G401 (cell line): ENCODE measurements around the gene IQCK. TPM values are rescaled to one million over a fixed set of nuclear protein-coding genes. Genes with fewer than 3 reads are reported as not detected.
"Not testable (repeated sequence)": the region's sequence is repeated elsewhere in the genome, so short reads cannot be mapped to it uniquely, and the experiment has no call there.

ENCODE experiments used
- DNase-seq: peaks from one replicate; pipeline ENCODE4 v3.0.0-alpha.2; 2015; ENCODE audit warnings: low spot score
- in situ Hi-C: cut with HindIII; loops from 2 replicates; pipeline ENCODE4 v1.10.0; 2016; ENCODE audit warnings: low sequenced_read_pairs, mixed read lengths
- total RNA-seq: library from RNA; depleted of rRNA; stranded (reverse); fragments of >200 nt; shearing (Covaris generic); gene quantifications from 2 replicates; pipeline ENCODE4 v1.2.3, GENCODE V29; 2014

Gene IQCK
- total RNA-seq, 1 experiment from 2014 or later, result 6.6 TPM

- DNase-seq, result no peak
- in situ Hi-C loops, result no loop called here
These were observed 62.2 kb downstream of the IQCK start for GRCh38 chr16:19780321-19780720.

DNA sequence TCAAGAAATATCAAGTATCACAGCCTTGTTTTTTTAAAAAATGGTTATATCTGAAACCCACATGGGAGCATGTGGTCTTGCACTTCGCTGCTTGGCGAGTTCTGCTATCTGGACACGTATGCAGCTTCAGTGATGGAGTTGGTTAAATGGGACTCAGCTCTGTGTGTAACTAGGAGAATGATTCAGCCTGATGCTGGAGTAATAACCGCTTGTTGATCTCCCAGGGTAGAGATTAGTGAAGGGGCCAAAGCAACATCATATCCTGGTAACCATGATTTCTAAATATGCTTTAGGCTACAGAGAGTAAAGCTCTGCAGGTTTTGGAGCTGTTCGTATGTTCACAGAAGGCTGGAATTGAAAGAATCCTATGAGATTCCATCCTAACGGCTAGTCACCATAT lies 63.2 kb downstream of the IQCK start:
- in situ Hi-C loops, result no loop called here

DNA sequence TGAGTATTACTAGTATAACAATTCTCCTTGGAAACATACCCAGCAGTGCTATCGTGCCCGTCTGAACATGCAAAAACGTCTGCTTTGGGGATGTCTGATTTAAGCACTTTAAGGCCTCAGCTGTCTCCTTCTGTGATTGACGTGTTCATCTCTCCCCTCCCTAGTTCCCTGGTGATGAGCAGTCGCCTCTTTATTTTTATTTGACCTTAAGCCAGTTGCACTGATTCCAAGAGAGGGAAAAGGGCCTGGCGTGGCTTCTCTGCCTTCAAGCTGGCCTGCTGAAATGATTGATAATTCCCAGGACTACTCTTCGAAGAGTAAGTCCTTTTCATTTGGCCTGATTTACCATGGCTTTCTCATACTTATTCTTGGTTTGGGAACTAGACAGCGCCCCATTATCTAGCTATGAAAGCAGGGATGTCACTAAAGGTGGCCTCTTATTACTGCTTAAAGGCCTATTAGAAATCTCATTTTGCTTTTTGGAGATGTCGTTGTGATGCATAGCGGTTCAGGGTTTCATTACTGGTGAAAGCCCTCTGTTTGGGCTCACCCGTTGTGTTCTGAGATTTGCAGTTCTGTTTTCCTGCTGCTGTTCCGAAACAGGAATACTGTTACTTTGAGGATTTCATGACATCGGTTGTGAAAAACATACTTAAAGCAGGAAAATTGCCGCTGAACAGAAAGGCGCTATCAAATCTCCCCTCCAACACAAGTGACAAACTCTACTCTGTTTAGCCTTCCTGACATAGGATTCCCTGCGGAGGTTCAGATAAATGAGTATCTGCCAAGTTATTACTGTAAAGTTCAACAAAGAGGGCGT lies 65.5 kb downstream of the IQCK start:
- in situ Hi-C loops, result no loop called here
- DNase-seq, result no peak

More for the DNA sequence above, 63.2 kb downstream of the IQCK start:
- no peak for DNase-seq

DNA sequence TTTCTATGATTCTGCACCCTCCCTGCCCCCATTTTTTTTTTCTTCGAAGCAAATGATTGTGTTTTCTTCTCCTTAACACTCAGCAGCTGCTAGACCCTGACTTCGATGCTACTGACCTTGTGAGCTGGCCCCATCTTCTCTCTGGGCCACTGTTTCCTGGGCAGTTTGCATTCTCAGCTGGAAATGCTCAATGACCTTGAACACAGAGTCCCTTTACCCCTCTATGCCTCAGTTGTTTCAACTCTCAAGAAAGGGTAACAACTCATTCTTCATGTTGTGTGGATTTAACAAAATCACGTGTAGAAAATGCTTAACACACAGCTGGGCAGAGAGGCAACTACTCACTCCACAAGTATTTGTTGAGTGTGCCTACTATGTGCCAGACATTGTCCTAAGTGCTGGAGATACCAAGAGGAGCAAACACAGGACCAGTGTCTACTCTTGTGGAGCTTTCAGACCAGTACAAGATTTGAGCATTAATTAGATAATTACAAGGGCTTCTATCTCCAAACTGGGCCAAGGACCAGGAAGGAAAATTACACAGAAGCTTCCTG lies 66.2 kb downstream of the IQCK start:
- no peak for DNase-seq
- in situ Hi-C loops, result no loop called here

DNA sequence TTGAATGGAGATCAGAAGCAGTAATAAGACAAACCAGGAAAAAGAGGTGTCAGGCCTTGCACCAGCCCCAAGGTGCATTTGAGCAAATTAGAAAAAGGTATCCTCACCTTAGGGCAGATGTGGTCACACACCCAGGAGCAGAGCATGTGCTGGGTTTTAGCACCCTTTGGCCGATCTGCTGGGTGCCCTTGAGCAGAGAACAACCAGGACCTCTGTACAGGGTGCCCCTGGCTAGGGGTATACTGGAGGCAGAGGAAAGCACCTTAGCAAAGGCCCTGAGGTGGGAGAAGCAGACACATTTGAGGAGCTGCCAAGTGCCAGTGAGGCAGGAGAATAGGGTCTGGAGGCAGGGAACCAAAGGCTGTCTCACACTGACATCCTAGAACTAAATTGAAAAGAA lies 67.0 kb downstream of the IQCK start:
- in situ Hi-C loops, result no loop called here
- DNase-seq, result no peak

DNA sequence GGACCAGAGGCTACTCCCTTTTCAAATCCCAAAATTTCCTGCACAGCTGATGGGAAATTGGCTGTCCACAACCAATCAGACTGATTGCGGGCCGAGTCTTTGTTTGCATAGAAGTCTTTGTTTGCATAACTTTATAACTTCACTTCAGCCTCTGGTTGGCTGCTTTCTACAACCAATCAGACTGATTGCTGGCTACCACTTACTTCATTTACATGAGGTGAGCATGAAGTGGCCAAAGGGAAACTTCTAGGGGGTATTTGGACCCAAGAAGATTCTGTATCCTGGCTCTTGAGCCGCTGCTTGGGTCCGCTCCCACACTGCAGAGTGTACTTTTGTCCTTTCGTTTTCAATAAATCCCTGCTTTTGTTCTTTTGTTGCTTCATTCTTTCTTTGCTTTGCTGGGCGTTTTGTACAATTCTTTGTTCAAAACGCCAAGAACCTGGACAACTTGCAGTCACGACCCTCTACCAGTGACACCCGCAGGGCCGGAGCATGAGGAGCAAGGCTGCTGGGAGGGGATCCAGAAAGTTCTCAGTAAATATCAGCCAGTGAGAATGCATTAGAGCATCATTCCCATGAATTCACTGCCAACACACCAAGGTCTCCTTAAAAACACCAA lies 67.5 kb downstream of the IQCK start:
- in situ Hi-C loops, result no loop called here
- DNase-seq, result no peak

DNA sequence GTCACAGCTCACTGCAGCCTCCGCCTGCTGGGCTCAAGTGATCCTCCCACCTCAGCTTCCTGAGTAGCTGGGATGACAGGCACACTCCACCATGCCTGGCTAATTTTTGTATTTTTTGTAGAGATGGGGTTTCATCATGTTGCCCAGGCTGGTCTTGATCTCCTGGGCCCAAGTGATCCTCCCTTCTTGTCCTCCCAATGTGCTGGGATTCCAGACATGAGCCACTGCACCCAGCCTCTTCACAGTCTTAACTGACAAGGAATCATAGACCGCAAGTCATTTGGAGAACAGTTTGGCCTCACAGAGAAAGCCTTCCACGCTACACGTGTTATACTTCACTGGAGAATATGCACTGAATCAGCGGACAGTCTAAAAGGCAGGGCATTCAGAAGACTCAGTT lies 83.3 kb downstream of the IQCK start:
- in situ Hi-C loops, DNase-seq: not testable (repeated sequence)

- DNase-seq, in situ Hi-C loops: not testable (repeated sequence)
These were observed 83.8 kb downstream of the IQCK start for GRCh38 chr16:19801824-19802223.

- in situ Hi-C loops, result no loop called here
- no peak for DNase-seq
These were observed 84.5 kb downstream of the IQCK start for GRCh38 chr16:19802612-19803011.

DNA sequence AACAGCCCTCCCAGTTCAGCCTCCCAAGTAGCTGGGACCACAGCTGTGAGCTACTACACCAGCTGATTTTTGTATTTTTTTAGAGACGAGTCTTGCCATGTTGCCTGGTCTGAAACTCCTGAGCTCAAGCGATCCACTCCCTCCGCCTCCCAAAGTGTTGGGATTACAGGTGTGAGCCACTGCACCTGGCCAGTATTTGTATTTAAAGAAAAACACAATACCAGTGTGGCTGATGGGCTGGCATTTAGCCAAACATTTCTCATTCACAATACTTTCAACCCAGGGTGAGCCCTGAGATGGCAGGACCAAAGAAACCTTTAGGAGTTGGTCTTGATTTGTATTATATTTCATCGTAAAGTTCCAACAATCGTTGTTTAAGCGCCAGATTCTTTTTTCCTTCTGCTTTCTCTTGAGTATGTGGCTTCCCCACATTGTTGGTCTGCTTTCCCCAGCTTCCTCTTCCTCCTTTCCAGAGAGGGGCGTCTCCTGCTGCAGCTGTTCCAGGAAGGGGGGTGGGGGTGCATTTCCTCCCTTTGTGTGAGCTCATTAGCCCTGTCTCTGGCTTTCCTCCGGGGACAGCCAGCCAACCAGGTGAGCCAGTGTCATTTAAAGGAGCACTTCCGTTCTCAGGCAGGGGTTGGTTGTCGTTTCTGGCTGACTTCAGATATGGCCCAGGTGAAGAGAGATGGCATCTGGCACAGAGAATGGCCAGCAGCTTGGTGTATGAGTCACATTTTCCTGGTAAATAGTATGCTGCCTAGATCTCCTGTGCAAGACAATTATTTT lies 86.7 kb downstream of the IQCK start:
- DNase-seq, result no peak
- in situ Hi-C loops, result no loop called here

DNA sequence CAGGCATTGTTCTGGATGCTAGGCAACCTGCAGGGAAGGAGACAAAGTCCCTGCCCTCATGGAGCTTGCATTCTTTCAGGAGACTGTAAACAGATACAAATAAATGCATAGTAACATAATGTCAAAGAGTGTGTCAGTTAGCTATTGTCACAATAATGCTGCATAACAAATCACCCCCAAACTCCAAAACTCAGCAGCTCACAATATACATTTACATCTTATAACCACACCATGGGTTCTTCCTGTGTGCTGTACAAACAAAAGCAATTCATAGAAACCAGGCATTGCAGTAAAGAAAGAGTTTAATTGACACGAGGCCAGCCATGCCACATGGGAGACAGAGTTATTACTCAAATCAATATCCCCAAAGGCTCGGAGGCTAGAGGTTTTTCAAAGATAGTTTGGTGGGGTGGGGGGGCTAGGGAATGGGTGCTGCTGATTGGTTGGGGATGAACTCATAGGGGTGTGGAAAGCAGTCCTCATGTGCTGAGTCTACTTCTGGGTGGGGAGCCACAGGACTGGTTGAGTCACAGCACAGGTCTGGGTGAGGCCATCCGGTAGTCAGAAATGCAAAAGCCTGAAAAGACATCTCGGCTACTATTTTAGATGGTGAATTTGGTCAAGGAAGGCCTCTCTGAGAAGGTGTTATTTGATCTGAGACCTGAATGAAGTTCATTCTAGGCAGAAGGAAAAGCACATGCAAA lies 87.5 kb downstream of the IQCK start:
- no peak for DNase-seq
- in situ Hi-C loops, result no loop called here

DNA sequence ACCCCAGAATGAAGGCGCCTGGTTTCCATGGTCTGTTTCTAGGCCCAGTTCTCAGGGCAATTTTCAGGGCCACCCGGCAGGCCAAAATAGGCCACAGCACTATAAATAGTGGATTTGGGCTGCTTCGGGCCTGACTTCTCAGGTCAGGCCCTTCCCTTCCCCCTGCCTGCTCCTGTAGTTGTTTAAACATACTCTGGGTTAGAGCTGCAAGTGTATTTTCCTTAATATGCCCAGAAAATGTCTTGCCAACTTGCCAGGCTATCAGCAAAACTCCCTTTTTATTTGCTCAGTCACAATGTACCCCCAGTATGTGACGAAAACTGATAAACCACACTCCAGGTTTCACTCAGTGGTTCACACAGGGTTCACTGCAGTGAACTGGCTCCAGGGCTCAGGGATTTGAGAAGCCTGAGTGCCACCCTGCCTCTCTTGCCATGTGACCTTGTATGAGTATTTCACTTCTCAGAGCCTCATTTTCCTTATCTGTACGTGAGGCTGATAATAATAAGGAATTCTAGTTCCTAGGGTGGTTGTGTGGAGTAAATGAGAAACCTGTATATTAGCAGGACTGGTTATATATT lies 90.1 kb downstream of the IQCK start:
- peak; percentile 31 for DNase-seq
- in situ Hi-C loops, result no loop called here

DNA sequence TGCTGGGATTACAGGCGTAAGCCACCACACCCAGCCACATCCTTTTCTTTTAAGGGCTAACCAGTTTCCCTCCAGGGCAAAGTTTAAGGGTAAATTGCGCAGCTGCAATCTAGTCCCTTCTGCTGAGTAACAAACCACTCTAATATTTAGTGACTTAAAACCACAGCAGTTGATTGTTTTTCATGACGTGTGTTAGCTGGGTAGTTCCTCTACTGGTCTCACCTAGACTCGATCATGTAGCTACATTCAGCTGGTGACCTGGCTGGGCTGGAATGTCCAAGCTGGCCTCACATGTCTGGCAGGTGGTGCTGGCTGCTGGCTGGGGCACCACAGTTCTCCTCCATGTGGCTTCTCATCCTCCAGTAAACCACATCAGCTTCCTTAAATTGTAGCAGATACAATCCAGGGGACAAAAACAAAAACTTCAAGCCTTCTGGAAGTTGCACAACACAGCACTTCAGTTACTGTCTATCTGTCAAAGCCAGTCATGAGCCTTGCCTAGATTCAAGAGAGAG lies 91.1 kb downstream of the IQCK start:
- DNase-seq, result no peak
- in situ Hi-C loops, result no loop called here

DNA sequence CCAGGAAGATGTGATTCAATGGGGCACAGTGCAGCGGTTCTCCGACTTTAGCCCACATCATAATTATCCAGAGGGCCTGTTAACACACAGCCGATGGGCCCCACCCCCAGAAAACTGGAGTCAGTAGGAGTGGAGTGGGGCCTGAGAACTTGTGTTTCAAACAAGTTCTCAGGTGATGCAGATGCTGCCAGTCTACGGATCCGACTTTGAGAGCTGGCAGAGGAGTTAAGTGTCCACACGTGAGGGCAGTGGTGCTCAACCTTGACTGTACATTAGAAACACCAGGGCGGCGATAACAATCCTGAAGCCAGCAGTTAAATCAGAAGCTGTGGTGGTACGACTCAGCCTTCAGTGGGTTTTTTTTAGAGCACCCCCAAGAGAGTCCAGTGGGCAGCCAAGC lies 91.6 kb downstream of the IQCK start:
- in situ Hi-C loops, result no loop called here

GRCh38 chr16:19810817-19811731 lies 93.0 kb downstream of the IQCK start:
- no peak for DNase-seq

More for the DNA sequence above, 91.6 kb downstream of the IQCK start:
- no peak for DNase-seq

GRCh38 chr16:19812986-19813385 lies 94.9 kb downstream of the IQCK start:
- in situ Hi-C loops, result no loop called here
- DNase-seq, result no peak

More at GRCh38 chr16:19810817-19811731, 93.0 kb downstream of the IQCK start:
- in situ Hi-C loops, result no loop called here

DNA sequence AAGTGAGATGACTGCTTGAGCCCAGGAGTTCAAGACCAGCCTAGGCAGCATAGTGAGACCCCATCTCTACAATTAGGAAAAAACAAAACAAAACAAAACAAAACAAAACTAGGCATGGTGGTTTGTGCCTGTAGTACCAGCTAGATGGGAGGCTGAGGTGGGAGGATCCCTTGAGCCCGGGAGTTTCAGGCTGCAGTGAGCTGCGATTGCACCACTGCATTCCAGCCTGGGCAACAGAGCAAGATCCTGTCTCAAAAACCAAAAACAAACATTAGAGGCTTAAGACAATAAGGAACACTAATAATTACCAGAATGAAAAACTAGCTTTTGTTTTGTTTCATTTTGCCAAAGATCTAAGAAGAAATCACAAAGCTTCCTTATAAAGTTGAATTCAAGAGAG lies 97.3 kb downstream of the IQCK start:
- DNase-seq, result no peak
- in situ Hi-C loops, result no loop called here

GRCh38 chr16:19817122-19817521 lies 99.1 kb downstream of the IQCK start:
- DNase-seq, result no peak
- in situ Hi-C loops, result no loop called here
